ENCODE data around the gene SALL1. TPM values are rescaled to one million over a fixed set of nuclear protein-coding genes. Genes with fewer than 3 reads are reported as not detected.

The SALL1 gene
- total RNA-seq, 1 experiment from 2014 or later = not detected

GRCh38 chr16:51113236-51114125, 37.6 kb downstream of the SALL1 start:
- no peak for TF ChIP-seq CTCF (IDR thresholded peaks at IDR 0.05; ENCODE audit: unreplicated experiment)
- no peak for DNase-seq (ENCODE audit: unreplicated experiment)
- no peak overlapping the region for H3K4me3 Mint-ChIP-seq (ENCODE audit: unreplicated experiment)
- H3K27ac Mint-ChIP-seq (ENCODE audit: low read depth, unreplicated experiment) = no peak overlapping the region
- no TSS peak for BruUV-seq (replicated peaks)
- intact Hi-C loops (cut with micrococcal nuclease) = no loop called here
- ChIA-PET CTCF (interaction anchor here (0.8 kb wide), 1 partner anchor 14 kb away, joined by 3 read pairs; no protein-coding TSS in a partner anchor), POLR2A (no interaction called here)
- H3K27me3 Mint-ChIP-seq (ENCODE audit: insufficient read depth, unreplicated experiment) = no peaks in the 10 kb centered on the region
- no peaks in the 10 kb centered on the region for H3K9me3 Mint-ChIP-seq (ENCODE audit: unreplicated experiment)
- no peaks in the 10 kb centered on the region for H3K4me1 Mint-ChIP-seq (ENCODE audit: insufficient read depth, unreplicated experiment)
- no peaks in the 10 kb centered on the region for H3K36me3 Mint-ChIP-seq (ENCODE audit: insufficient read depth, unreplicated experiment)

GRCh38 chr16:51112323-51112722, 38.7 kb downstream of the SALL1 start:
- H3K36me3 Mint-ChIP-seq (ENCODE audit: insufficient read depth, unreplicated experiment) = no peaks in the 10 kb centered on the region
- CTCF ChIA-PET = interaction anchor here (0.6 kb wide), 1 partner anchor 103 kb away, joined by 3 read pairs; no protein-coding TSS in a partner anchor
- TF ChIP-seq CTCF (IDR thresholded peaks at IDR 0.05; ENCODE audit: unreplicated experiment) = no peak
- no peaks in the 10 kb centered on the region for H3K9me3 Mint-ChIP-seq (ENCODE audit: unreplicated experiment)
- intact Hi-C loops (cut with micrococcal nuclease) = no loop called here
- POLR2A ChIA-PET = no interaction called here
- BruUV-seq (replicated peaks) = no TSS peak
- no peak overlapping the region for H3K4me3 Mint-ChIP-seq (ENCODE audit: unreplicated experiment)
- no peak overlapping the region for H3K27ac Mint-ChIP-seq (ENCODE audit: low read depth, unreplicated experiment)
- no peak for DNase-seq (ENCODE audit: unreplicated experiment)
- H3K27me3 Mint-ChIP-seq (ENCODE audit: insufficient read depth, unreplicated experiment) = no peaks in the 10 kb centered on the region
- H3K4me1 Mint-ChIP-seq (ENCODE audit: insufficient read depth, unreplicated experiment) = no peaks in the 10 kb centered on the region

GRCh38 chr16:51111759-51112158, 39.3 kb downstream of the SALL1 start:
- POLR2A ChIA-PET = no interaction called here
- DNase-seq (ENCODE audit: unreplicated experiment) = no peak
- no TSS peak for BruUV-seq (replicated peaks)
- intact Hi-C loops (cut with micrococcal nuclease) = no loop called here
- Mint-ChIP-seq H3K4me1 (ENCODE audit: insufficient read depth, unreplicated experiment) (no peaks in the 10 kb centered on the region), H3K9me3 (ENCODE audit: unreplicated experiment) (no peaks in the 10 kb centered on the region), H3K36me3 (ENCODE audit: insufficient read depth, unreplicated experiment) (no peaks in the 10 kb centered on the region), H3K4me3 (ENCODE audit: unreplicated experiment) (no peak overlapping the region), H3K27me3 (ENCODE audit: insufficient read depth, unreplicated experiment) (no peaks in the 10 kb centered on the region), H3K27ac (ENCODE audit: low read depth, unreplicated experiment) (no peak overlapping the region)
- CTCF ChIA-PET = interaction anchor here (0.6 kb wide), 2 partner anchors 11 to 102 kb away, joined by 3 read pairs; no protein-coding TSS in a partner anchor
- no peak for TF ChIP-seq CTCF (IDR thresholded peaks at IDR 0.05; ENCODE audit: unreplicated experiment)

GRCh38 chr16:51110700-51111157, 40.3 kb downstream of the SALL1 start:
- Mint-ChIP-seq H3K27ac (ENCODE audit: low read depth, unreplicated experiment) (no peak overlapping the region), H3K4me1 (ENCODE audit: insufficient read depth, unreplicated experiment) (no peaks in the 10 kb centered on the region), H3K9me3 (ENCODE audit: unreplicated experiment) (no peaks in the 10 kb centered on the region), H3K27me3 (ENCODE audit: insufficient read depth, unreplicated experiment) (no peaks in the 10 kb centered on the region), H3K36me3 (ENCODE audit: insufficient read depth, unreplicated experiment) (no peaks in the 10 kb centered on the region), H3K4me3 (ENCODE audit: unreplicated experiment) (no peak overlapping the region)
- TF ChIP-seq CTCF (IDR thresholded peaks at IDR 0.05; ENCODE audit: unreplicated experiment) = no peak
- BruUV-seq (replicated peaks) = no TSS peak
- intact Hi-C loops (cut with micrococcal nuclease) = no loop called here
- DNase-seq (ENCODE audit: unreplicated experiment) = no peak
- CTCF ChIA-PET = no interaction called here
- POLR2A ChIA-PET = no interaction called here
